Peyer's patch (tissue), 4 donors: ENCODE results near the gene CERK. TPM values are rescaled to one million over a fixed set of nuclear protein-coding genes. Genes with fewer than 3 reads are reported as not detected.

Experiments used
- DNase-seq, 3 donors: peaks; one replicate each; pipeline ENCODE4 v3.0.0-alpha.2; 2017 to 2019
- H3K27ac ChIP-seq, 4 donors: fragments of 200-600 bp; sonication (generic); one replicate each; pipeline ENCODE4 v1.5.1; 2016 to 2019
- H3K27me3 ChIP-seq, 2 donors: fragments of 200-600 bp; sonication (generic); one replicate each; pipeline ENCODE4 v1.5.1; 2019
- H3K36me3 ChIP-seq, 3 donors: fragments of 200-600 bp; sonication (generic); one replicate each; pipeline ENCODE4 v1.5.1; 2016 to 2019
- H3K4me1 ChIP-seq, 4 donors: fragments of 200-600 bp; sonication (generic); one replicate each; pipeline ENCODE4 v1.5.1; 2016 to 2019
- H3K4me3 ChIP-seq, 4 donors: fragments of 200-600 bp; sonication (generic); 1 replicate in 3 of 4; 2 replicates in 1 of 4; pipeline ENCODE4 v1.5.1; 2016 to 2019; ENCODE audit warnings: mild to moderate bottlenecking in 1 of 4
- H3K9me3 ChIP-seq, 4 donors: fragments of 200-600 bp; sonication (generic); one replicate each; pipeline ENCODE4 v1.5.1; 2016 to 2019; ENCODE audit warnings: mild to moderate bottlenecking in 1 of 4
- POLR2A ChIP-seq, 2 donors: fragments of 450-650 bp; IDR thresholded peaks; one replicate each; pipeline ENCODE4 v1.5.1; 2017; ENCODE audit warnings: antibody characterized with exemption in 2 of 2, mild to moderate bottlenecking in 2 of 2, moderate library complexity in 2 of 2
- total RNA-seq, 4 donors: library from RNA; depleted of rRNA; stranded (reverse); fragments of >200 nt; gene quantifications; one replicate each; pipeline ENCODE4 v1.1.0, GENCODE V29; 2016
- TF ChIP-seq, protein P1 (sequence below), 6 experiments: fragments of 450-650 bp in 4 of 6; fragments of 200-600 bp in 2 of 6; sonication (generic) in 1 of 6; IDR thresholded peaks; one replicate each; pipeline ENCODE4 v1.5.1; 2017 to 2019; ENCODE audit warnings: antibody characterized with exemption in 6 of 6, mild to moderate bottlenecking in 3 of 6, moderate library complexity in 1 of 6

The CERK gene
- total RNA-seq, 4 donors from 2014 or later = 89.1 to 131 (median 94.7) TPM

DNA sequence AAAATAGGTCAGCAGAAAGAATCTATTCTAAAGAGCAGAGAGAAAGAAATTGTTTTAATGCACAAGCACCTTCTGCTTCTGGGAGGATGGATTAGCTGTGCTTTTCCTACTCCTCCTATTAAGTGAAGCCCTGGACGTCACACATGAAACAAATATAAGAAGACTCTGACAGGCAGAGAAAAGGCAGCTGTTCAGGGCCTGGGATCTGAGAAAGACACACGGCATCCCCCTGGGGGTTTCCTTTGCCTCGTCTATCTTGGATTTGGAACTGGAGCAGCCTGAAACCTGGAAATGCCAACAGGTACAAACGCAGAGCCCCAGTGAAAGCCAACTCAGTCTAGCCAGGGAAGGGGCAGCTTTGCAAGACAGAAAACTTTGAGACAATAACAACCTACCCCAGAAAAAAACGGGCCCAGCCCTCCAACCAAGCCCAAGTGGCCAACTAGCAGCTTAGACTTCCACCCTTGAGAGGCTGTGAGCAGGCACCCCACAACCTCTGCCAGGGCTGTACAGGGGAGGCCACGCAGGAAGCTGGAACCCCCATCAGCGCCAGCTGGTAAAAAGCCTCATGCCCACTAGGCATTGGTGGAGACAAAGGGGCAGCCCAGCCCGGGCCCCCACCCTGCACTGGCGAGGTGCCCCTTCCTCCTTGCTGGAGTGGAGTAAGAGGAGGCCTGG, 7.3 kb downstream of the CERK start:
- Histone ChIP-seq H3K4me3 (peak overlapping the region in 2 of 4 donors; percentile 5 to 11), H3K27me3 (no peaks in the 10 kb centered on the region), H3K36me3 (peaks cover 0 to 20% (median 0%) of the 10 kb centered on the region in 3 donors), H3K4me1 (peaks cover 10 to 91% (median 19%) of the 10 kb centered on the region in 4 donors), H3K9me3 (no peaks in the 10 kb centered on the region), H3K27ac (peak overlapping the region in 3 of 4 donors; percentile 35 to 87 (median 71))
- DNase-seq = no peak
- TF ChIP-seq POLR2A (IDR thresholded peaks at IDR 0.05) = no peak
- TF ChIP-seq, protein P1, sequence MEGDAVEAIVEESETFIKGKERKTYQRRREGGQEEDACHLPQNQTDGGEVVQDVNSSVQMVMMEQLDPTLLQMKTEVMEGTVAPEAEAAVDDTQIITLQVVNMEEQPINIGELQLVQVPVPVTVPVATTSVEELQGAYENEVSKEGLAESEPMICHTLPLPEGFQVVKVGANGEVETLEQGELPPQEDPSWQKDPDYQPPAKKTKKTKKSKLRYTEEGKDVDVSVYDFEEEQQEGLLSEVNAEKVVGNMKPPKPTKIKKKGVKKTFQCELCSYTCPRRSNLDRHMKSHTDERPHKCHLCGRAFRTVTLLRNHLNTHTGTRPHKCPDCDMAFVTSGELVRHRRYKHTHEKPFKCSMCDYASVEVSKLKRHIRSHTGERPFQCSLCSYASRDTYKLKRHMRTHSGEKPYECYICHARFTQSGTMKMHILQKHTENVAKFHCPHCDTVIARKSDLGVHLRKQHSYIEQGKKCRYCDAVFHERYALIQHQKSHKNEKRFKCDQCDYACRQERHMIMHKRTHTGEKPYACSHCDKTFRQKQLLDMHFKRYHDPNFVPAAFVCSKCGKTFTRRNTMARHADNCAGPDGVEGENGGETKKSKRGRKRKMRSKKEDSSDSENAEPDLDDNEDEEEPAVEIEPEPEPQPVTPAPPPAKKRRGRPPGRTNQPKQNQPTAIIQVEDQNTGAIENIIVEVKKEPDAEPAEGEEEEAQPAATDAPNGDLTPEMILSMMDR (IDR thresholded peaks at IDR 0.05) = no peak

DNA sequence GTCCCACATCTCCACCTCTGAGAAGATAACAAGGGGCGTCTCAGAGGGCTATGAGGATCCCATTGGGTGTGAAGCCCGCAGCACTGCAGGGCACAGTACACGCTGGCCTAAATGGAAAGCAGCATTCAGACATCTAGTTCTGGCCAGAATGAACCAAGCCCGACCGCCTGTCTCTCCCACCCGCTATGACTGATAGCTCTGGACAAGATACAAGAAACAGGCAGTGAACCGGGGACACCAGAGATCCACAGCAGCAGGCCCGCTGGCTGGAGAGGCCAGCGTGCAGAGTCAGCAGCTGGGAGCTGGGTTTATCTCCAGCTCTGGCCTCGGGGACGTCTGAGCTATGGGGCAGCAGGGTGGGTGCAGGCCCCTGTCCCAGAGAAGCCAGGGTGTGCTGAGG, 9.6 kb downstream of the CERK start:
- Histone ChIP-seq H3K4me1 (peaks cover 0 to 68% (median 10%) of the 10 kb centered on the region in 4 donors), H3K36me3 (peaks cover 0 to 42% (median 0%) of the 10 kb centered on the region in 3 donors), H3K27ac (peak overlapping the region in 2 of 4 donors; percentile 51 to 55), H3K4me3 (no peak overlapping the region), H3K27me3 (no peaks in the 10 kb centered on the region), H3K9me3 (no peaks in the 10 kb centered on the region)
- TF ChIP-seq, protein P1 (IDR thresholded peaks at IDR 0.05) = no peak
- no peak for TF ChIP-seq POLR2A (IDR thresholded peaks at IDR 0.05)
- no peak for DNase-seq

DNA sequence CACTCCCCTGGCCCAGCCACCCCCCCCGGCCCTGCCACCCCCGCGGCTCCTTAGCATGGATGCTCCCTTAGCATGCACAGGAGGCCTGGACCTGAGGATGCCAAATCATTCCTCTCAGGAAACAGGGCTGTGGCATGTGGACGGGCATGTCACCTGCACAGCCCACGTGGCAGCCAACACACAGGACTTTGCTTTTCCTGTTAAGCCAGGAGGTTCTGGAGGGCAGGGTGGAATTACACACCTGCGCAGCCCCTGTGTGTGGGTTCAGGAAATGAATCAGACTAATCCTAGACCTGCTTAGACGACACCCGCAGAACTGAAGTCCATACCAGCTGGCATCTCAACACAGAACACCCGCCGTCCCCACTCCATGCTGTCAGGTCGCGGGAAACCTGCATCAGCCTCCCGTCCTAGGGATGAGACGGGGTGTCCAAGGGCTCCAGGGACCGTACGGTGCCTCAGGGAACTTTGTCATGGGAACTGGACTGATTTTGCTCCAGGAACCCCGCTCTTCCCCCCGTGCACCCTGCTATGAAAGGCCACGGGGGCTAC, 10.2 kb downstream of the CERK start:
- no peaks in the 10 kb centered on the region for H3K9me3 ChIP-seq
- no peak overlapping the region for H3K4me3 ChIP-seq
- TF ChIP-seq POLR2A (IDR thresholded peaks at IDR 0.05) = peak in 1 of 2 donors; percentile 22
- TF ChIP-seq, protein P1 (IDR thresholded peaks at IDR 0.05) = no peak
- H3K4me1 ChIP-seq = peaks cover 0 to 64% (median 10%) of the 10 kb centered on the region in 4 donors
- peak overlapping the region in 2 of 4 donors; percentile 51 to 55 for H3K27ac ChIP-seq
- peaks cover 0 to 42% (median 0%) of the 10 kb centered on the region in 3 donors for H3K36me3 ChIP-seq
- DNase-seq = no peak
- no peaks in the 10 kb centered on the region for H3K27me3 ChIP-seq

DNA sequence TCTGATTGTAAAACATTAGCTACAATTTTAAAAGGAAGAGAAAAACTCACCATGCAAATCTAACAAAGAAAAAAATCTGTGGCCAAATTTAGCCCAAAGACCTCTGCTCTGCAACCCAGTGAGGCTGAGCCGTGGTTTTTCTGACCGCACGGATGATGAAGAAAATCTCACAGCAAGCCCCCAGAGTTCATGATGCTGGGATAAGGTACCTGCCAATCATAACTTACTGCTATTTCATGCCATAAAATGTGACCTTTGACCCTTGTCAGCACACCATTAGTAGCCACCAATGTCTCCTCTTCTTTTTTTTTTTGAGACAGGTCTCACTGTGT, 11.1 kb downstream of the CERK start:
- Histone ChIP-seq H3K4me1 (peaks cover 0 to 55% (median 9%) of the 10 kb centered on the region in 4 donors), H3K27me3 (no peaks in the 10 kb centered on the region), H3K27ac (no peak overlapping the region), H3K9me3 (no peaks in the 10 kb centered on the region), H3K36me3 (peaks cover 0 to 42% (median 0%) of the 10 kb centered on the region in 3 donors), H3K4me3 (no peak overlapping the region)
- no peak for TF ChIP-seq POLR2A (IDR thresholded peaks at IDR 0.05)
- TF ChIP-seq, protein P1 (IDR thresholded peaks at IDR 0.05) = no peak
- no peak for DNase-seq

DNA sequence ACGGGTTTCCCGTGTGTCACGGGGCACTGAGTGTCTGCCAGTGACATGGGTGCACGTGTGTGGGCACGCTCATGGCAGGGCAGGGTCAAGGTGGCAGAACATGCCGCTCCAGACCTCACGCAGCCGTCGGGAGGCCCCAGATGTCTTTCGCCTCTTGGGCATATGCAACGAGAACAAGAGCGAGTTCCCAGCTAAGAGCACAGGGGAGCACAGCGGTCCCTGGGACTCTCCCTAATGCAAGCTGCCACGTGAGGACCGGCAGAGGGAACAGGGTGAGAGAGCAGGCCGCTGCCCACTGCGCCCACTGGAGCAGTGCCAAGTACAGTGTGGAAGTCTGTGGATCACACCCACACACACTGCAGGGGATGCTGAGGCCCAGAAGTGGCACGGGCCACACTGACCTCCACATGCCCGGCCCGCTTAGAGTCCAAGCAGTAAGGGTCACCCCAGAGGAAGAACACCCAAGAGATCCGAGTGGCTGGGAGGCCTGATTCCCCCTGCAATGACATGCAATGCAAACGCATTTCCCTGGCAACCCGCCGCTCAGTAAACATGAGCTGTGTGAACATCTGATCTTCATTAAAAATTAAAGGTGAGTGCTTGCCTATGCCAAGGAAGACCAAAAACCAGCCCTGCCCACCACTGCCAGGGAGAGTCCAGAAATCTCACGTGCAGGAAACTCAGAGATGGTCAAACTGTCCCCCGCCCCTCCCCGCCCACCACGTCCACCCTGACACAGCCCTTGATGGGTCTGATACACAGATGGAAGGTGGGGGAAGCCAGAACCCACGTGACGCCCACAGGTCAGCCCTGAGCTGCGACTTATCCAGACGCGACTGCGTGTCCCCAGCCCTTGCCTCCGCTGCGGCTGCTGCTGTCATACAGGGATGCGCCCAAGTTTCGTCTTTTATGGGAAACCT, 11.7 kb downstream of the CERK start:
- Histone ChIP-seq H3K27me3 (no peaks in the 10 kb centered on the region), H3K4me1 (peaks cover 0 to 49% (median 8%) of the 10 kb centered on the region in 4 donors), H3K36me3 (peaks cover 0 to 45% (median 0%) of the 10 kb centered on the region in 3 donors), H3K9me3 (no peaks in the 10 kb centered on the region), H3K4me3 (no peak overlapping the region), H3K27ac (no peak overlapping the region)
- no peak for DNase-seq
- no peak for TF ChIP-seq POLR2A (IDR thresholded peaks at IDR 0.05)
- TF ChIP-seq, protein P1 (IDR thresholded peaks at IDR 0.05) = no peak
